ENCODE results near the gene CKAP2L. TPM values are rescaled to one million over a fixed set of nuclear protein-coding genes. Genes with fewer than 3 reads are reported as not detected.
A peak's percentile ranks its signal among the peaks of the same experiment; 100 is the strongest.

CKAP2L gene
- total and polyA plus RNA-seq, 11 donors, result 0.06 to 4.5 (median 0.29) TPM; not detected in 4

DNA sequence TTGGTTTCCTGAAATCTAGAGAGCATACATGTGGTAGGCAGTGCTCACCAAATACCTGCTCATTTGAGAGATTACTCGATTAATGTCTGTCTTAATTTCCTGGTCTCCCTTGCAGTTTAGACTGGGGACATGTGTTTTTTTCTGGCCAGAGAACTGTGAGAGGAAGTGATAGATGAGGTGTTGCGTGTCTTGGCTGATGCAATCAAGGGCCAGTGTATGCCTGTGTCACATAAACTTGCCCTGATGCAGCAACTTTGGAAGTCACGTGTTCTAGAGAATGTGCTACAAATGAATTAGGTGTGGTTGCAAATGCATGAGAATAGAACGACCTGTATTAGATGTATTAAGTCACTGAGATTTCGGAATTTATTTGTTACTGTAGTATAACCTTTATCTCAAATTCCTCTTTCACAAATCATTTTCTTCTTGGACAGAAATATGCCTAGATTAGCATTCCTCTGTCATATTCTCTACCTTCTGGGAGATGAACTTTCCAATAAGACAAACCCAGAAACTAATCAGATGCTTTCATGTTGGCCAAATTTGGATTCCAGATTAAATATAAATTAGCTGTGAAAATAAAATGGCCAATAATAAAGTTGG, 29.8 kb upstream of the CKAP2L start:
- intact Hi-C loops (cut with DNase I), result no loop called here

DNA sequence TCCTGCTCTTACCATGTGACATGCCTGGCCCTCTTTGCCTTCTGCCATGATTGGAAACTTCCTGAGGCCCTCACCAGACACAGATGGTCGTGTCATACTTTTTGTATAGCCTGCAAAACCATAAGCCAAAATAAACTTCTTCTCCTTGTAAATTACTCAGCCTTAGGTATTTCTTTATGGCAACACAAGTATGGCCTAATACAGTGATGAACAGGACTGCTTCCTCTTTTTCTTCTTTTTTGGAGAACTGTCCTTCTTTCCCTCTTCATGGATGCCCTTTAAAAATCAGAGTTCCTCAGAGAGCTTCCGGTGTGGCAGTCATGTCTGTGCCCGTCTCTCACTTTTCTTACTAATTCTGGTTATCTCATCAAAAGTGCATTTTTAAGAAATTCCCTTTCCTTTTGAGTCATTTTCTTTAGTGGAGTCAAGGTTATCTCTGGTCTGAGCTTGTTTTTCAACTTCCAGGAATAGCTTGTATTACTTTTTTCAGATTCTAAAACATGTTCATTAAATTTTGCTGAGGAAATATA, 29.1 kb upstream of the CKAP2L start:
- intact Hi-C loops (cut with DNase I), result no loop called here
- DNase-seq (no peak), ATAC-seq (peak in 3 of 4 donors; percentile 46 to 60 (median 57))
- H3K27ac ChIP-seq, result peak overlapping the region in 1 of 12 donors; percentile 61
- WGBS, 4 donors, result 63 to 70% (median 67%) methylated on average over 3 of the region's 3 CpGs
- H3K36me3 ChIP-seq, result no peaks in the 10 kb centered on the region
- no peaks in the 10 kb centered on the region for H3K27me3 ChIP-seq
- TF ChIP-seq, protein P1, sequence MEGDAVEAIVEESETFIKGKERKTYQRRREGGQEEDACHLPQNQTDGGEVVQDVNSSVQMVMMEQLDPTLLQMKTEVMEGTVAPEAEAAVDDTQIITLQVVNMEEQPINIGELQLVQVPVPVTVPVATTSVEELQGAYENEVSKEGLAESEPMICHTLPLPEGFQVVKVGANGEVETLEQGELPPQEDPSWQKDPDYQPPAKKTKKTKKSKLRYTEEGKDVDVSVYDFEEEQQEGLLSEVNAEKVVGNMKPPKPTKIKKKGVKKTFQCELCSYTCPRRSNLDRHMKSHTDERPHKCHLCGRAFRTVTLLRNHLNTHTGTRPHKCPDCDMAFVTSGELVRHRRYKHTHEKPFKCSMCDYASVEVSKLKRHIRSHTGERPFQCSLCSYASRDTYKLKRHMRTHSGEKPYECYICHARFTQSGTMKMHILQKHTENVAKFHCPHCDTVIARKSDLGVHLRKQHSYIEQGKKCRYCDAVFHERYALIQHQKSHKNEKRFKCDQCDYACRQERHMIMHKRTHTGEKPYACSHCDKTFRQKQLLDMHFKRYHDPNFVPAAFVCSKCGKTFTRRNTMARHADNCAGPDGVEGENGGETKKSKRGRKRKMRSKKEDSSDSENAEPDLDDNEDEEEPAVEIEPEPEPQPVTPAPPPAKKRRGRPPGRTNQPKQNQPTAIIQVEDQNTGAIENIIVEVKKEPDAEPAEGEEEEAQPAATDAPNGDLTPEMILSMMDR (IDR thresholded peaks at IDR 0.05), result no peak
- TF ChIP-seq POLR2A (IDR thresholded peaks at IDR 0.05), result no peak
- peaks cover 0 to 24% (median 0%) of the 10 kb centered on the region in 12 donors for H3K4me1 ChIP-seq
- peaks cover 0 to 2% (median 0%) of the 10 kb centered on the region in 12 donors for H3K9me3 ChIP-seq
- H3K4me3 ChIP-seq, result no peak overlapping the region

More for the DNA sequence above, 29.8 kb upstream of the CKAP2L start:
- no peaks in the 10 kb centered on the region for H3K27me3 ChIP-seq
- TF ChIP-seq POLR2A (IDR thresholded peaks at IDR 0.05), result no peak
- TF ChIP-seq, protein P1 (IDR thresholded peaks at IDR 0.05), result no peak
- no peak overlapping the region for H3K4me3 ChIP-seq
- H3K9me3 ChIP-seq, result peaks cover 0 to 2% (median 0%) of the 10 kb centered on the region in 12 donors
- DNase-seq (peak in 3 of 5 donors; percentile 26 to 45 (median 42)), ATAC-seq (peak; percentile 42 to 73 (median 66))
- peak overlapping the region in 1 of 12 donors; percentile 61 for H3K27ac ChIP-seq
- WGBS, 4 donors, result 51 to 61% (median 59%) methylated on average over 5 of the region's 5 CpGs
- no peaks in the 10 kb centered on the region for H3K36me3 ChIP-seq
- H3K4me1 ChIP-seq, result peaks cover 0 to 21% (median 0%) of the 10 kb centered on the region in 12 donors

DNA sequence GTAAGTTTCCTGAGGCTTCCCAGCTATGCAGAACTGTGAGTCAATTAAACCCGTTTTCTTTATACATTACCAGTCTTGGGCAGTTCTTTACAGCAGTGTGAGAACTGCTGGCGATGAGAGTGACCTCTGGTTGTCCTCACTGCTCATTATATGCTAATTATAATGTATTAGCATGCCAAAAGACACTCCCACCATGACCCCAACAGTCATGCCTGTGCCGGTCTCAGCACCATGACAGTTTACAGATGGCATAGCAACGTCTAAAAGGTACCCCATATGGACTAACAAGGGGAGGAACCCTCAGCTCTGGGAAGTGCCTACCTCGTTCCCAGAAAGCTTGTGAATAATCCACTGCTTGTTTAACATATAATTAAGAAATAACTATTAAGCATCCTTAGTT, 28.0 kb upstream of the CKAP2L start:
- intact Hi-C loops (cut with DNase I), result no loop called here
- H3K27me3 ChIP-seq, result no peaks in the 10 kb centered on the region
- TF ChIP-seq, protein P1 (IDR thresholded peaks at IDR 0.05), result no peak
- no peak for TF ChIP-seq POLR2A (IDR thresholded peaks at IDR 0.05)
- DNase-seq, result no peak
- peaks cover 0 to 35% (median 3%) of the 10 kb centered on the region in 12 donors for H3K4me1 ChIP-seq
- 87 to 90% (median 89%) methylated on average over 5 of the region's 5 CpGs for WGBS, 4 donors
- H3K27ac ChIP-seq, result no peak overlapping the region
- no peak overlapping the region for H3K4me3 ChIP-seq
- peaks cover 0 to 2% (median 0%) of the 10 kb centered on the region in 12 donors for H3K9me3 ChIP-seq
- no peaks in the 10 kb centered on the region for H3K36me3 ChIP-seq
- no peak for ATAC-seq

DNA sequence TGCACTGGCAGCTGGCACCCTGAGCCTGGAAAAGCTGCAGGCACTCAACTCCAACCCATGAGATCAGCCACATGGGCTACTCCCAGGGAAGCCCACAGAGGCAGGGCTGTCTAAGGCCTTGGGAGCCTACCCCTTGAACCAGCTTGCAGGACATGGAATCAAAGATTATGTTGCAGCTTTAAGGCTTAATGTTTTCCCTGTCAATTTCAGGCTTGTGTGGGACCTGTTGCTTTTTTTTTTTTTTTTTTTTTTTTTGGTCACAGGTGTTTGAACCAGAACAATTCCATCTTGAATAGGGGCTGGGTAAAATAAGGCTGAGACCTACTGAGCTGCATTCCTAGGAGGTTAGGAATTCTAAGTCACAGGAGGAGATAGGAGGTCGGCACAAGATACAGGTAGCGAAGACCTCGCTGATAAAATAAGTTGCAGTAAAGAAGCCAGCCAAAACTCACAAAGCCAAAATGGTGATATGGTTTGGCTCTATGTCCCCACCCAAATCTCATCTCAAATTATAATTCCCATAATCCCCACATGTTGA, 27.4 kb upstream of the CKAP2L start:
- ATAC-seq, result no peak
- 88 to 97% (median 94%) methylated on average over 3 of the region's 3 CpGs for WGBS, 4 donors
- DNase-seq, result no peak
- Histone ChIP-seq H3K27me3 (no peaks in the 10 kb centered on the region), H3K4me1 (peaks cover 0 to 38% (median 3%) of the 10 kb centered on the region in 12 donors), H3K36me3 (no peaks in the 10 kb centered on the region), H3K9me3 (no peaks in the 10 kb centered on the region), H3K4me3 (no peak overlapping the region), H3K27ac (no peak overlapping the region)
- TF ChIP-seq, protein P1 (IDR thresholded peaks at IDR 0.05), result no peak
- TF ChIP-seq POLR2A (IDR thresholded peaks at IDR 0.05), result no peak
- intact Hi-C loops (cut with DNase I), result no loop called here

All from heart left ventricle (tissue), 16 donors.